WTC11 (cell line): ENCODE measurements around the gene TMCC2.

Source experiments
- CREB1 ChIP-seq: sonication (generic); formaldehyde crosslinking; IDR thresholded peaks from 2 replicates; pipeline ENCODE4 v1.8.0; 2023; ENCODE audit warnings: mild to moderate bottlenecking, missing genetic modification reagents
- ETV6 ChIP-seq: sonication (generic); formaldehyde crosslinking; IDR thresholded peaks from 2 replicates; pipeline ENCODE4 v1.8.1; 2022; ENCODE audit warnings: mild to moderate bottlenecking, missing genetic modification reagents
- FOXJ3 ChIP-seq: sonication (generic); formaldehyde crosslinking; IDR thresholded peaks from 2 replicates; pipeline ENCODE4 v1.9.0; 2021; ENCODE audit warnings: missing genetic modification reagents, mild to moderate bottlenecking, borderline replicate concordance
- MXD4 ChIP-seq: fragments of 250-450 bp; sonication (Bioruptor Pico); IDR thresholded peaks from 2 replicates; pipeline ENCODE4 v1.8.0; 2021; ENCODE audit warnings: mild to moderate bottlenecking, moderate library complexity, borderline replicate concordance
- SMAD4 ChIP-seq: sonication (generic); formaldehyde crosslinking; IDR thresholded peaks from 2 replicates; pipeline ENCODE4 v1.8.0; 2022; ENCODE audit warnings: mild to moderate bottlenecking, missing genetic modification reagents
- SP1 ChIP-seq: sonication (generic); formaldehyde crosslinking; conservative IDR thresholded peaks from 2 replicates; pipeline ENCODE4 v1.8.1; 2022; ENCODE audit warnings: missing genetic modification reagents
- TF ChIP-seq, protein P1 (sequence below): fragments of 200-600 bp; IDR thresholded peaks from 2 replicates; pipeline ENCODE4 v1.8.0; 2022; ENCODE audit warnings: antibody characterized with exemption
- TF ChIP-seq, protein P2 (sequence below): sonication (generic); formaldehyde crosslinking; IDR thresholded peaks from 2 replicates; pipeline ENCODE4 v1.8.0; 2022; ENCODE audit warnings: mild to moderate bottlenecking, missing genetic modification reagents
- TF ChIP-seq, protein P3 (sequence below): sonication (generic); formaldehyde crosslinking; IDR thresholded peaks from 2 replicates; pipeline ENCODE4 v1.8.1; 2023; ENCODE audit warnings: mild to moderate bottlenecking, missing genetic modification reagents
- TF ChIP-seq, protein P4 (sequence below): sonication (generic); formaldehyde crosslinking; IDR thresholded peaks from 2 replicates; pipeline ENCODE4 v1.8.1; 2022; ENCODE audit warnings: missing genetic modification reagents, borderline replicate concordance

DNA sequence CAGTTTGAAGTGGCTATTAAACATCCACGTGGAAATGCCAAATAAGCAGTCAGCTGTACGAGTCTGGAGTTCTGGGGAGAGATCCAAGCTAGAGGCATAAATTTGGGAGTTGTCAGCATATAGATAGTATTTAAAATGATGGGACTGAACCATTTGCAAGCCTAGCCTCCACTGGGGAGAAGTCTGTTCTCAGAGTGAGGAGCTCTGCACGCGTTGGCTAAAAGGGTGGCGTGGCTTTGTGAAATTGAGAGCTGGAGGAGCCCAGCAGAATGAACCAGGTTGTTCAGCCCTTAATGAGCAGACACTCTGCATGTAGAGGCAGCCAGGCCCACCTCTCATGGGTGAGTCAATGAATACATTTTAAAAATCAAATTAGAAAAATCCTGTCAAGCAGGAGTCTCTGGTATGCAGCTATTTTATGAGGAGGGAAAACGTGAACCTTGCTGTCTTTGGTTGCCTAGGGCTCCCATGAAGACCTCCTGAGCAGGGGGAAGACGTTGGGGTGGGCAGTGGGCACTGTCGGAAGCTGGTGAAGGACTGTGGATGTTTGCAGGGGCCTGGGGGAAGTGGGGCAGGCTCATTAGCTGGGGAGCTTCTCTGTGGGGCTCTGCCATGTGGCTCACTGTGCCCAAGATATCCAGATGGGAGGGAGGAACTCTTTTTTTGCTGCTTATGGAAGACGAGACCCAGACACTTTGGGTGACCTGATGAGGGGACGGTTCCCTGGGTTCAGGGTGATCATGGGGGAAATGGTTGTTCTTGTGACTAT, 18.8 kb downstream of the TMCC2 start:
- TF ChIP-seq, protein P1, sequence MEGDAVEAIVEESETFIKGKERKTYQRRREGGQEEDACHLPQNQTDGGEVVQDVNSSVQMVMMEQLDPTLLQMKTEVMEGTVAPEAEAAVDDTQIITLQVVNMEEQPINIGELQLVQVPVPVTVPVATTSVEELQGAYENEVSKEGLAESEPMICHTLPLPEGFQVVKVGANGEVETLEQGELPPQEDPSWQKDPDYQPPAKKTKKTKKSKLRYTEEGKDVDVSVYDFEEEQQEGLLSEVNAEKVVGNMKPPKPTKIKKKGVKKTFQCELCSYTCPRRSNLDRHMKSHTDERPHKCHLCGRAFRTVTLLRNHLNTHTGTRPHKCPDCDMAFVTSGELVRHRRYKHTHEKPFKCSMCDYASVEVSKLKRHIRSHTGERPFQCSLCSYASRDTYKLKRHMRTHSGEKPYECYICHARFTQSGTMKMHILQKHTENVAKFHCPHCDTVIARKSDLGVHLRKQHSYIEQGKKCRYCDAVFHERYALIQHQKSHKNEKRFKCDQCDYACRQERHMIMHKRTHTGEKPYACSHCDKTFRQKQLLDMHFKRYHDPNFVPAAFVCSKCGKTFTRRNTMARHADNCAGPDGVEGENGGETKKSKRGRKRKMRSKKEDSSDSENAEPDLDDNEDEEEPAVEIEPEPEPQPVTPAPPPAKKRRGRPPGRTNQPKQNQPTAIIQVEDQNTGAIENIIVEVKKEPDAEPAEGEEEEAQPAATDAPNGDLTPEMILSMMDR: no peak
- TF ChIP-seq SP1 (no peak), SMAD4 (CRISPR knock-in tag) (no peak), ETV6 (no peak), FOXJ3 (CRISPR knock-in tag) (no peak), CREB1 (CRISPR knock-in tag) (no peak), MXD4 (CRISPR knock-in tag) (no peak)
- TF ChIP-seq, protein P2, sequence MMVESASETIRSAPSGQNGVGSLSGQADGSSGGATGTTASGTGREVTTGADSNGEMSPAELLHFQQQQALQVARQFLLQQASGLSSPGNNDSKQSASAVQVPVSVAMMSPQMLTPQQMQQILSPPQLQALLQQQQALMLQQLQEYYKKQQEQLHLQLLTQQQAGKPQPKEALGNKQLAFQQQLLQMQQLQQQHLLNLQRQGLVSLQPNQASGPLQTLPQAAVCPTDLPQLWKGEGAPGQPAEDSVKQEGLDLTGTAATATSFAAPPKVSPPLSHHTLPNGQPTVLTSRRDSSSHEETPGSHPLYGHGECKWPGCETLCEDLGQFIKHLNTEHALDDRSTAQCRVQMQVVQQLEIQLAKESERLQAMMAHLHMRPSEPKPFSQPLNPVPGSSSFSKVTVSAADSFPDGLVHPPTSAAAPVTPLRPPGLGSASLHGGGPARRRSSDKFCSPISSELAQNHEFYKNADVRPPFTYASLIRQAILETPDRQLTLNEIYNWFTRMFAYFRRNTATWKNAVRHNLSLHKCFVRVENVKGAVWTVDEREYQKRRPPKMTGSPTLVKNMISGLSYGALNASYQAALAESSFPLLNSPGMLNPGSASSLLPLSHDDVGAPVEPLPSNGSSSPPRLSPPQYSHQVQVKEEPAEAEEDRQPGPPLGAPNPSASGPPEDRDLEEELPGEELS (CRISPR knock-in tag): no peak
- TF ChIP-seq, protein P3, sequence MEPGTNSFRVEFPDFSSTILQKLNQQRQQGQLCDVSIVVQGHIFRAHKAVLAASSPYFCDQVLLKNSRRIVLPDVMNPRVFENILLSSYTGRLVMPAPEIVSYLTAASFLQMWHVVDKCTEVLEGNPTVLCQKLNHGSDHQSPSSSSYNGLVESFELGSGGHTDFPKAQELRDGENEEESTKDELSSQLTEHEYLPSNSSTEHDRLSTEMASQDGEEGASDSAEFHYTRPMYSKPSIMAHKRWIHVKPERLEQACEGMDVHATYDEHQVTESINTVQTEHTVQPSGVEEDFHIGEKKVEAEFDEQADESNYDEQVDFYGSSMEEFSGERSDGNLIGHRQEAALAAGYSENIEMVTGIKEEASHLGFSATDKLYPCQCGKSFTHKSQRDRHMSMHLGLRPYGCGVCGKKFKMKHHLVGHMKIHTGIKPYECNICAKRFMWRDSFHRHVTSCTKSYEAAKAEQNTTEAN (CRISPR knock-in tag): no peak
- TF ChIP-seq, protein P4, sequence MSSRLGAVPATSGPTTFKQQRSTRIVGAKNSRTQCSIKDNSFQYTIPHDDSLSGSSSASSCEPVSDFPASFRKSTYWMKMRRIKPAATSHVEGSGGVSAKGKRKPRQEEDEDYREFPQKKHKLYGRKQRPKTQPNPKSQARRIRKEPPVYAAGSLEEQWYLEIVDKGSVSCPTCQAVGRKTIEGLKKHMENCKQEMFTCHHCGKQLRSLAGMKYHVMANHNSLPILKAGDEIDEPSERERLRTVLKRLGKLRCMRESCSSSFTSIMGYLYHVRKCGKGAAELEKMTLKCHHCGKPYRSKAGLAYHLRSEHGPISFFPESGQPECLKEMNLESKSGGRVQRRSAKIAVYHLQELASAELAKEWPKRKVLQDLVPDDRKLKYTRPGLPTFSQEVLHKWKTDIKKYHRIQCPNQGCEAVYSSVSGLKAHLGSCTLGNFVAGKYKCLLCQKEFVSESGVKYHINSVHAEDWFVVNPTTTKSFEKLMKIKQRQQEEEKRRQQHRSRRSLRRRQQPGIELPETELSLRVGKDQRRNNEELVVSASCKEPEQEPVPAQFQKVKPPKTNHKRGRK: no peak
